ENCODE data around the gene HMX3. TPM values are rescaled to one million over a fixed set of nuclear protein-coding genes. Genes with fewer than 3 reads are reported as not detected.

HMX3 gene
- total and polyA plus RNA-seq, 2 experiments from 2014 or later: 0.35 TPM; not detected in 1

- peaks cover 11% of the 10 kb centered on the region for H3K4me1 ChIP-seq (ENCODE audit: insufficient read depth)
- no peak overlapping the region for H3K27ac ChIP-seq (ENCODE audit: low read depth)
- no peaks in the 10 kb centered on the region for H3K36me3 ChIP-seq (ENCODE audit: insufficient read depth)
- H3K4me3 ChIP-seq: peak overlapping the region; percentile 57
- no peak overlapping the region for H3K27ac Mint-ChIP-seq
- H3K4me1 Mint-ChIP-seq: peaks cover 20% of the 10 kb centered on the region
- H3F3A ChIP-seq (replicated peaks; ENCODE audit: low read depth): peaks cover 19% of the 10 kb centered on the region; the same call in 1 of the 2 replicates
- H4K20me1 ChIP-seq (replicated peaks; ENCODE audit: insufficient read depth): no peaks in the 10 kb centered on the region; the same call in 1 of the 2 replicates
- DNase-seq (ENCODE audit: low spot score): peak; percentile 97
- no peaks in the 10 kb centered on the region for H3K79me2 ChIP-seq (replicated peaks; ENCODE audit: insufficient read depth)
- no peak for TF ChIP-seq REST (IDR thresholded peaks at IDR 0.05; ENCODE audit: unreplicated experiment)
- peak; percentile 41 for TF ChIP-seq EZH2 (IDR thresholded peaks at IDR 0.05; ENCODE audit: low read depth, unreplicated experiment)
- TF ChIP-seq STAT1 (IDR thresholded peaks at IDR 0.05; ENCODE audit: unreplicated experiment): no peak
- TF ChIP-seq JUNB (IDR thresholded peaks at IDR 0.05; ENCODE audit: unreplicated experiment): no peak
- no peak for TF ChIP-seq EZH2phosphoT487 (IDR thresholded peaks at IDR 0.05; ENCODE audit: unreplicated experiment)
- TF ChIP-seq CREB1 (CRISPR knock-in tag; IDR thresholded peaks at IDR 0.05; ENCODE audit: low read depth): no peak
- no peak for TF ChIP-seq ZNF462 (CRISPR knock-in tag; IDR thresholded peaks at IDR 0.05)
- TF ChIP-seq ETS1 (IDR thresholded peaks at IDR 0.05): no peak
- peak; percentile 86 to 91 for TF ChIP-seq CTCF (conservative IDR thresholded peaks at IDR 0.05; ENCODE audit: low read depth in 2 of 2)
- H2AFZ ChIP-seq: peak overlapping the region; percentile 89
- no peaks in the 10 kb centered on the region; the same call in 2 of the 3 replicates for H3K36me3 Mint-ChIP-seq (ENCODE audit: low read depth)
- peak overlapping the region; percentile 87 for H3K4me2 ChIP-seq
- peaks cover 96% of the 10 kb centered on the region for H3K27me3 ChIP-seq (ENCODE audit: insufficient read depth)
- ATAC-seq: peak; percentile 44
- no peaks in the 10 kb centered on the region for H3K9me2 ChIP-seq (ENCODE audit: insufficient read depth)
- peaks cover 11% of the 10 kb centered on the region; the same call in 2 of the 3 replicates for H3K9me3 Mint-ChIP-seq
- H3K27me3 Mint-ChIP-seq (ENCODE audit: insufficient read depth, low read depth, poor library complexity): peaks cover 78% of the 10 kb centered on the region
- peak overlapping the region; percentile 75 for H3K4me3 Mint-ChIP-seq
Observed at GRCh38 chr10:123132576-123133477, 2.9 kb upstream of the HMX3 start.

All from GM23338 (cell line).